ENCODE measurements around the gene NAXE. TPM values are rescaled to one million over a fixed set of nuclear protein-coding genes. Genes with fewer than 3 reads are reported as not detected.
"Not testable (repeated sequence)": the region's sequence is repeated elsewhere in the genome, so short reads cannot be mapped to it uniquely, and the experiment has no call there.

Gene NAXE
- total RNA-seq, 1 donor from 2014 or later, result 124 TPM

DNA sequence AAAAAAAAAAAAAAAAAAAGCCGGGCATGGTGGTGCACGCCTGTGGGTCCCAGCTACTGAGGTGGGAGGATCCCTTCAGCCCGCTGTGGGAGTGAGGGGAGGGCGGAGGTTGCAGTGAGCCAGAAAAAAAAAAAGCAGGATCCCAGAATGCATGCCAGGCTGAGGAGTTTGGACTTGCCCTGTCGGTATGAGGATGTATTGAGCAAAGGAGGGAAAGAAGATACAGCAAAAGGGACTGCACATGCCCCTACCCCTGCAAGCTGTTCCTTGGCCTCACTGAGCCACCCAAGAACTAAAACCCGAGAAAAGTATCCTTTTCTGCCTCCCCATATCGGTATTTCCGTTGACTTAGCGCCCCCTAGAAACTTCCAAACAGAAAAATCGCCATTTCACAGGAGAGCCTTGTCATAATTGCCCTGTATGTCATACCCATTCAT is 11.0 kb downstream of the NAXE start:
- no peak overlapping the region for H3K4me3 ChIP-seq (ENCODE audit: low read depth, low read length)
- TF ChIP-seq, protein P1, sequence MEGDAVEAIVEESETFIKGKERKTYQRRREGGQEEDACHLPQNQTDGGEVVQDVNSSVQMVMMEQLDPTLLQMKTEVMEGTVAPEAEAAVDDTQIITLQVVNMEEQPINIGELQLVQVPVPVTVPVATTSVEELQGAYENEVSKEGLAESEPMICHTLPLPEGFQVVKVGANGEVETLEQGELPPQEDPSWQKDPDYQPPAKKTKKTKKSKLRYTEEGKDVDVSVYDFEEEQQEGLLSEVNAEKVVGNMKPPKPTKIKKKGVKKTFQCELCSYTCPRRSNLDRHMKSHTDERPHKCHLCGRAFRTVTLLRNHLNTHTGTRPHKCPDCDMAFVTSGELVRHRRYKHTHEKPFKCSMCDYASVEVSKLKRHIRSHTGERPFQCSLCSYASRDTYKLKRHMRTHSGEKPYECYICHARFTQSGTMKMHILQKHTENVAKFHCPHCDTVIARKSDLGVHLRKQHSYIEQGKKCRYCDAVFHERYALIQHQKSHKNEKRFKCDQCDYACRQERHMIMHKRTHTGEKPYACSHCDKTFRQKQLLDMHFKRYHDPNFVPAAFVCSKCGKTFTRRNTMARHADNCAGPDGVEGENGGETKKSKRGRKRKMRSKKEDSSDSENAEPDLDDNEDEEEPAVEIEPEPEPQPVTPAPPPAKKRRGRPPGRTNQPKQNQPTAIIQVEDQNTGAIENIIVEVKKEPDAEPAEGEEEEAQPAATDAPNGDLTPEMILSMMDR (conservative IDR thresholded peaks at IDR 0.05; ENCODE audit: low read depth, low read length), result peak; percentile 59
- DNase-seq (ENCODE audit: low read depth), result no peak

DNA sequence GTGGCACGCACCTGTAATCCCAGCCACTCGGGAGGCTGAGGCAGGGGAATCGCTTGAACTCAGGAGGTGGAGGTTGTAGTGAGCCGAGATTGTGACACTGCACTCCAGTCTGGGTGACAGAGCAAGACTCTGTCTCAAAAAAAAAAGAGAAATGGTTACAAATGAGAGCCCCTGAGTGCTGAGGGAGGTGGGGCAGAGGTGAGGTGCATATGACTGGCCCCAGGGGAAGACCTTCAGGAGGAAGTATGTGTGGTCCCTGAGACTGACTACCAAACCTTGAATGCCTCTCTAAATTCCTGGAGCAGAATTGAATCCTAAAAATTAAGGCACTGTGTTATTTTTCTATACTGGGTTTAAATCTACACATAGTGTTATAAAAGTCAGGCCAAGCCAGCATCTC is 15.8 kb downstream of the NAXE start:
- not testable (repeated sequence) for H3K4me3 ChIP-seq (ENCODE audit: low read depth, low read length); DNase-seq (ENCODE audit: low read depth)

DNA sequence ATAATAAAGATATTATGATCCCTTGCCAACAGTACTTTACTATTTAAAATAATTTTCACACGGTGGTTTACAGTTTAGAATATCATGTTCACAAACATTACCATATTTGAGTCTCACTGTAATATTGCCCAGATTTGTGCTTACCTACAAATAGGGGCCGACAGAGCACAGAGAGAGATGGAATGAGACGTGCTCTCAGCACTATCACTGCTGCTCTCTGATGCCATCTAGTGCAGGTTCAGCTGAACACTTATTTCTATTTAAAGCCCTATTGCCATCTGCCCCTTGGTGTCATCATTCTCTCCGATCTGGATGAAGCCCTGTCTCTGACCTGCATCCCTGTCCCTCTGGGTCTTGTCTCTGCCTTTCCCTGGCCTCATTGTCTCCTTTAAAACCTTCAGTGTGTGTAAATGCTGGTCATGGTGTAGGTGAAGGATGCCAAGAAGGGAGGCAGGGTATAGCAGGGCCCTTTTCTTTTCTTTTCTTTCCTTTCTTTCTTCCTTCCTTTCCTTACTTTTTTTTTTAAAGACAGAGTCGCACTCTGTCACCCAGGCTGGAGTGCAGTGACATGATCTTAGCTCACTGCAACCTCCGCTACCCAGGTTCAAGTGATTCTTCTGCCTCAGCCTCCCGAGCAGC is 16.6 kb downstream of the NAXE start:
- H3K4me3 ChIP-seq (ENCODE audit: low read depth, low read length), result no peak overlapping the region
- TF ChIP-seq, protein P1 (conservative IDR thresholded peaks at IDR 0.05; ENCODE audit: low read depth, low read length), result peak; percentile 86
- DNase-seq (ENCODE audit: low read depth), result no peak

DNA sequence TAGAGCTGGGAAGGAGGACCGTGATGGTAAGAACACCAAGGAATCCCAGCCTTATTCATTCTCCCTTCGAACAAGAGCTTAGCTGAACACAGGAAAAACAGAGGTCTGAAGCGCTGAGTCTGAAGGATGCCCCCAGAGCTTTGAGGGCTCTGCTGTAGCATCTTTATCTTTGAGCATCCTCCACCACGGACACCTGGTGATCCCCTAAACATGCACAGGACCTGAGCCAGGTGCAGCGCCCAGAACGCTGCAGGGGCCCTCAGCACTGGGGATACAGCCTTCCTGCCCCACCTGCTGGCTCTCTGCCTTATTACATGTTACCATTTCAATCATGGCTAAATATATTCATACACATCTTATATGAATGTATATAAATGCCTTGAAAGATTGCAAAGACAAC is 17.4 kb downstream of the NAXE start:
- no peak for DNase-seq (ENCODE audit: low read depth)
- TF ChIP-seq, protein P1 (conservative IDR thresholded peaks at IDR 0.05; ENCODE audit: low read depth, low read length), result peak; percentile 75
- no peak overlapping the region for H3K4me3 ChIP-seq (ENCODE audit: low read depth, low read length)

DNA sequence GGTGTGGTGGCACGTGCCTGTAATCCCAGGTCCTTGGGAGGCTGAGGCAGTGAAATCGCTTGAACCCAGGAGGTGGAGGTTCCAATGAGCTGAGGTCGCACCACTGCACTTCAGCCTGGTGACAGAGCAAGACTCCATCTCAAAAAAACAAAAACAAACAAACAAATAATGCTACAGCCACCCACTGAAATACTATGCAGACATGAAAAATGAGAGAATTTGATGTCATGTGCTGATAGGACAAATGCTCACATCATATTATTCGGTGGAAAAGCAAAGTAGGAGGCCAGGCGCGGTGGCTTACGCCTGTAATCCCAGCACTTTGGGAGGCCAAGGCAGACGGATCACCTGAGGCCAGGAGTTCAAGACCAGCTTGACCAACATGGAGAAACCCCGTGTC is 18.5 kb downstream of the NAXE start:
- H3K4me3 ChIP-seq (ENCODE audit: low read depth, low read length); DNase-seq (ENCODE audit: low read depth): not testable (repeated sequence)

DNA sequence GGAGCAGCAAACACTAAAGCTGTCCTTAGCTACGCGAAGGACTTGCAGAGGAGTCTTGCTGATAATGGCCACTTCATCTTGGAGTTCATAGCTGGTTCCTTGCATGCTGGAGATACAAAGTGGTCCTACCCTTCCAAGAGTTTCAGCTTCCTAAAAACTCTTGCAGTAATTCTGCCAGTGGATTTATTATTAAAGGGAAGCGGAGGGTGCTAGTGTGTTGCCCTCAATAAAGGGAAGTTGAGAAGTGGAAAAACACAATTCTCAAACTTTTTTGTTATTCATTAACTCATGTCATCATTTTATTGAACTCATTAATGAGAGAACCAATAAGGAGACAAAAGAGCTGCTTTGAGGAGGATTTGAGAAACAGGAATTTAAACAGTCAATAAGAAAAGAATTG is 21.1 kb downstream of the NAXE start:
- TF ChIP-seq, protein P1 (conservative IDR thresholded peaks at IDR 0.05; ENCODE audit: low read depth, low read length), result no peak

DNA sequence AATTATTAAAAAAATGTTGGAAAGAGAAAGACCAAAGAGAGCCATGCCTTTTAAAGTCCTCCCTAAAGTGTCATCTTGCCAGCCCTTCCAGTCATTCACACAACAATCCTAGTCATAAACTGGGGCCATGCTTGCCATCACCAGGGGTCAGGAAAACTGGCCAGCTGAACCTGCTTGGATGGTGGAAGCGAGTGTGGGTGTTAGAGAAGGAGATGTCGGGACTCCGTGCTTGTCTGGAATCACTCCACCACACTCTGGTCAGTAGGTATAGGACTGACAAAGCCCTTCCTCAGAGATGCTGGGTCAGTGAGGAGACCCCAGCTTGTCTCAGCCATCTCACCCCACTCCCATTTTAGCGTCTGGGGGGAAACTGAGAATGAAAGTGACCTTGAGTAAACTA is 24.4 kb downstream of the NAXE start:
- no peak for DNase-seq (ENCODE audit: low read depth)
- H3K4me3 ChIP-seq (ENCODE audit: low read depth, low read length), result no peak overlapping the region
- TF ChIP-seq, protein P1 (conservative IDR thresholded peaks at IDR 0.05; ENCODE audit: low read depth, low read length), result no peak

More for the DNA sequence above, 21.1 kb downstream of the NAXE start:
- DNase-seq (ENCODE audit: low read depth), result no peak
- no peak overlapping the region for H3K4me3 ChIP-seq (ENCODE audit: low read depth, low read length)

DNA sequence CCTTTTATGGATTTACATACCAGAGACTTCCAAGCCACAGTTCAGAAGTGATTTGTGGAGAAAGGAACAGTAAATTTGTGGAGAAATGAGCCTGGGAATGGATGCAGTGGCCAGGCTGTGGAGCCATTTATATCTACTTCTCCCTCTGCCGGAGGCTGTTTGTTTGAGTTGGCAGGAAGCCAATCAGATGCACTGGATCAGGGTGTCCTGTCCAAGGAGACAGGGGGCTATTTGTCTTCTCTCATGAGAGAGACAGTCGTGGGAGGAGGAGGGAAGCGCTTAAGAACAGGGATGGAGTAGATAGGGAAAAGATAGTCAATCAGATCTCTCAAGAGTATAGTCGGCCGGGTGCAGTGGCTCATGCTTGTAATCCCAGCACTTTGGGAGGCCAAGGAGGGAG is 24.9 kb downstream of the NAXE start:
- H3K4me3 ChIP-seq (ENCODE audit: low read depth, low read length), result no peak overlapping the region
- TF ChIP-seq, protein P1 (conservative IDR thresholded peaks at IDR 0.05; ENCODE audit: low read depth, low read length), result peak; percentile 21
- no peak for DNase-seq (ENCODE audit: low read depth)
